Inferior parietal cortex (tissue), 1 donor: ENCODE results near the gene CACNA1D.
"Not testable (repeated sequence)": the region's sequence is repeated elsewhere in the genome, so short reads cannot be mapped to it uniquely, and the experiment has no call there.

Source experiments
- DNase-seq: peaks from one replicate; pipeline ENCODE4 v3.0.0-alpha.2; 2016; ENCODE audit errors: extremely low spot score

CACNA1D gene

DNA sequence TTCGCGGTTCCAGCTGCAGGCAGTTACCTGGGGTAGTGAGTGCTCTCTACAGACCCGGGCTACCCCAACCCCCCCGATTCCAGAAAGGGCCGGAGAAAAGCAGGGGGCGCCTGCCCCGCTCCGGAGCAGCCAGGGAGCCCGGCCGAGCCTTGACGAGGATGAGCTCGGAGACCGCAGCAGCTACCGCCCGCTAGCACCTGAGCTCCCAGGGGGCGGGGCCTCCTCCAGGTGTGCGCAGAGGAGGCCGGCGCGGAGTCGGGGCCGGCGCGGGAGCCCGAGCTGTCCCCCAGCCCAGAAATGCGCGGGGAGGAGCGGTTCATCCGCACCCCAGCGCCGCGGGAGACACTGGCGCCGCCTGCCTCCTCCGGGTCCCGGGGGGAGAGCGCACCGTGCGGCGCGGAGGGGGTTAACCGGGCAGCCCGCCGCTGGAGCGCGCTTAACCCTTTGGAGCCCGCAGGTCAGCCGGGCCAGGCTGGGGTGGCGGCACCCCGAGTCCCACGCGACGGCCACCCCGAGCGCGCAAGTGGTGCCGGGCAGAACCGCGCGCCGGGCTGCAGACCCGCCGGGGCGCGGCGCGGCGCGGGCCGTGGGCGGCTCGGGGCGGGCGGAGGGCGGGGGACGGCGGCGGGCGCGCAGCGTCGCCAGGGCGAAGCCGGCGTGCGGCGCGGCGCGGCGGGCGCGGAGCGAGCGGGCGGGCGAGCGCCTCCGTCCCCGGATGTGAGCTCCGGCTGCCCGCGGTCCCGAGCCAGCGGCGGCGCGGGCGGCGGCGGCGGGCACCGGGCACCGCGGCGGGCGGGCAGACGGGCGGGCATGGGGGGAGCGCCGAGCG, at the start of gene CACNA1D:
TSS of gene CACNA1D (plus strand) at position 649 of the 829 bp plus-strand sequence. CDS start 556 bp downstream, outside the sequence.
- no peak for DNase-seq

DNA sequence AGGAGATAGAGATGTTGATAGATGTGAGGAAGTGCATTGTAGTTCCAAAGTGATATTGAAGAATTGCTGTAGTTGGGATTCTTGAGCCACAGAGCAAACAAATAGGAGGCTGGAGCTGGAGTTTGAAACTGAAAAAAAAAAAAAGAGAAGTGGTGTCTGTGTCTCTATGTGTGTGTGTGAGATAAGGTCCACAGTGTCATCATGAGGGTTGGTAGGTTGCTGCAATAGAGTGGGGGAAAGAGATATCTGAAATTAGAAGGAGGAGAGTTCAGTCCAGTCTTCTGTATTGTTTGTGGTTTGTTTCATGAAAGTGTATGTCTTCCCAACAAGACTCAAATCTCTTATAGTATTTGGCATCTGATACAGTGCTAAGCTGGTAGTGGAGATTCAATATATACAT, 37.3 kb upstream of the CACNA1D start:
- no peak for DNase-seq

DNA sequence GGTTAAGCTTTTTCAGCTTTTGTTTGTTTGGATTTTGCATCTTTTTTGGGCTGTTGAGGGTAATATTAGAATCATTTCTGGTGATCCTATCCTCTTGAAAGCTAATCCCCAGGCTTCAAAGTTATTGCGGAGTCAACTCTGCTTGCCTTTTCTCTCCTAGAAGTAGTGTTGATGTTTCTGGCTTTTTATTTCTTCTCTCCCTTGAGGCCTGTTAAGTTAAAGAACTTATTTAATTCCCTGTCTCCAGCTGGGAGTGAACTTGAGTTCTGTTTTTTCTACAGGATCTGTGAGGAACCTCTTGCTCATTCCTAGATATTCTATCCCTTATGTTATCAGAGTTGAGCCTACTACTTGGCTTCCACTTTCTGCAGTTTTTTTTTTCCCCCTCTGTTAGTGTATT, 34.1 kb upstream of the CACNA1D start:
- DNase-seq = no peak

DNA sequence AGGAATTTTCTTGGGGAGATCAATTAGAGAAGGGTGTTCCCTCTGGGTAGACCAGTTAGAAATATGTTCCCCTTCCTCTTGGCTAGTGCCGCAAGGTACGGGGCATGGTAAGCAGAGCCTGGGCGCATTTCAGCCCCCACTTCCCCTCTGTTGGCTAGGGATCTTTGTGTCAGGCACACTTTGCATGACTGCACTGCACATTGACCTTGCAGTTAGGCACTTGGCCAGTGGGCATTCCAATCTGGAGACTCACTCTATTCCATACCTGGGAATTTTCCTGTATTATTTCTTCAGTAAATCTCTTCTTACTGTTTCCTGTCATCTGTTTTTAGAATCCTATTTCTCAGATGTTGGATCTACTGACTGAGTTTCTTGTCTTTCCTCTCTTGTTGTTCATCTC, 30.0 kb upstream of the CACNA1D start:
- DNase-seq = no peak

DNA sequence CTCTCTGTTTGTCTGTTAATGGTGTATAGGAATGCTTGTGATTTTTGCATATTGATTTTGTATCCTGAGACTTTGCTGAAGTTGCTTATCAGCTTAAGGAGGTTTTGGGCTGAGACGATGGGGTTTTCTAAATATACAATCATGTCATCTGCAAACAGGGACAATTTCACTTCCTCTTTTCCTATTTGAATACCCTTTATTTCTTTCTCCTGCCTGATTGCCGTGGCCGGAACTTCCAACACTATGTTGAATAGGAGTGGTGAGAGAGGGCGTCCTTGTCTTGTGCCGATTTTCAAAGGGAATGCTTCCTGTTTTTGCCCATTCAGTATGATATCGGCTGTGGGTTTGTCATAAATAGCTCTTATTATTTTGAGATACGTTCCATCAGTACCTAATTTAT, 24.7 kb upstream of the CACNA1D start:
- not testable (repeated sequence) for DNase-seq

DNA sequence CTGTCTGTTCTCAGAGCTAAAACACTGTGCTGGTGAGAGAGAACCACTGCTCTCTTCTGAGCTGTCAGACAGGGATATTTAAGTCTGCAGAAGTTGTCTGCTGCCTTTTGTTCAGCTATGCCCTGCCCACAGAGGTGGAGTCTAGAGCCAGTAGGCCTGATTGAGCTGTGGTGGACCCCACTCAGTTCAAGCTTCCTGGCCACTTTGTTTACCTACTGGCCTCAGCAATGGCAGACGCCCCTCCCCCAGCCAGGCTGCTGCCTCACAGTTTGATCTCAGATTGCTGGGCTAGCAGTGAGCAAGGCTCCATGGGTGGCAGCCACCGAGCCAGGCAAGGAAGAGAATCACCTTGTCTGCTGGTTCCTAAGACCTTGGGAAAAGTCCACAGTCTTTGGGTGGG, 21.0 kb upstream of the CACNA1D start:
- DNase-seq = no peak

DNA sequence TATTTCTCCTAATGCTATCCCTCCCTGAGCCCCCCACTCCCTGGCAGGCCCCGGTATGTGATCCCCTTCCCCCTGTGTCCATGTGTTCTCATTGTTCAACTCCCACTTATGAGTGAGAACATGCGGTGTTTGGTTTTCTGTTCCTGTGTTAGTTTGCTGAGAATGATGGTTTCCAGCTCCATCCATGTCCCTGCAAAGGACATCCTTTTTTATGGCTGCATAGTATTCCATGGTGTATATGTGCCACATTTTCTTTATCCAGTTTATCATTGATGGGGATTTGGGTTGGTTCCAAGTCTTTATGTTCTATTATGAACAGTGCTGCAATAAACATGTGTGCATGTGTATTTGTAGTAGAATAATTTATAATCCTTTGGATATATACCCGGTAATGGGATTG, 18.0 kb upstream of the CACNA1D start:
- DNase-seq = not testable (repeated sequence)

DNA sequence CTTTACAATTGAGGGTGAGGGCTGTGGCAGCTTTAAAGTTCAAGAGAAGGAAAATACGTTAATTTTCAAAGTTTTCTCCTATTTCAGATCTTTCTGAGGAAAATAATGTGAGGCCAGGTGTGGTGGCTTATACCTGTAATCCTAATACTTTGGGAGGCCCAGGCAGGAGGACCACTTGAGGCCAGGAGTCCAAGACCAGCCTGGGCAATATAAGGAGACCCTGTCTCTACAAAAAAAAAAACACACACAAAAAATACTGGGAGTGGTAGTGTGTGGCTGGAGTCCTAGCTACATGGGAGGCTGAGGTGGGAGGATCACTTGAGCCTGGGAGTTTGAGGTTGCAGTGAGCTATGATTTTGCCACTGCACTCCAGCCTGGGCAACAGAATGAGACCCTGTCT, 16.7 kb upstream of the CACNA1D start:
- DNase-seq = not testable (repeated sequence)

DNA sequence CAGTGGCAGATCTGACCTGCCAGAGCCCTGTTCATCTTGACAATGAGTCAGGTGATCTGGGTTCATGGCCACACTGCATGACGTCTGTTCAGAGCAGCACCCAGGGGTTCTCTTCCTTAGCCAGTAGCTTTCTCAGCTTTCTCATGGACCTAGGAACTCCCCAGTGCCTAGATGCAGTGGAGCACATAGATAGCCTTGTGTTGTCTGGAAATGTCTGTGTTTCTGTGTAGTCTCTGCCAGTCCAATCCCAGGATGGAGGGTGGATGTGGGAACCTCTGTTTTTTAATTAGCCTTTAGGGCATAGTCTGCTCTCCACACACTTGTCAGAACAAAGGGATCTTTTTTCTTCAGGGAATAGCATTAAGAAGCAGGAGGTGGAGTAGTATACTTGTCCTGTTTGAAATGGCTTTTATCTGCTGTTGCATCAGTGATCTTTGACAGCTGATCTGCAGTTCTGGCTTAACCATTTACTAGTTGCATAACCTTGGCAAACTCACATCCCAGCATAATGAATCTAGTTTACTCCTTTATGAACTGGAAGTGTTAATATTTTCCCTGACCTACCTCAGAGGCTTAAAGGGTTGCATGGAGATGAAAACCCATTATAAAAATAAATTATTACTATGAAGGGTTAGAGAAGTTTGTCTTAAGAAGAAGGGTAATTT, 16.1 kb upstream of the CACNA1D start:
- DNase-seq = no peak

DNA sequence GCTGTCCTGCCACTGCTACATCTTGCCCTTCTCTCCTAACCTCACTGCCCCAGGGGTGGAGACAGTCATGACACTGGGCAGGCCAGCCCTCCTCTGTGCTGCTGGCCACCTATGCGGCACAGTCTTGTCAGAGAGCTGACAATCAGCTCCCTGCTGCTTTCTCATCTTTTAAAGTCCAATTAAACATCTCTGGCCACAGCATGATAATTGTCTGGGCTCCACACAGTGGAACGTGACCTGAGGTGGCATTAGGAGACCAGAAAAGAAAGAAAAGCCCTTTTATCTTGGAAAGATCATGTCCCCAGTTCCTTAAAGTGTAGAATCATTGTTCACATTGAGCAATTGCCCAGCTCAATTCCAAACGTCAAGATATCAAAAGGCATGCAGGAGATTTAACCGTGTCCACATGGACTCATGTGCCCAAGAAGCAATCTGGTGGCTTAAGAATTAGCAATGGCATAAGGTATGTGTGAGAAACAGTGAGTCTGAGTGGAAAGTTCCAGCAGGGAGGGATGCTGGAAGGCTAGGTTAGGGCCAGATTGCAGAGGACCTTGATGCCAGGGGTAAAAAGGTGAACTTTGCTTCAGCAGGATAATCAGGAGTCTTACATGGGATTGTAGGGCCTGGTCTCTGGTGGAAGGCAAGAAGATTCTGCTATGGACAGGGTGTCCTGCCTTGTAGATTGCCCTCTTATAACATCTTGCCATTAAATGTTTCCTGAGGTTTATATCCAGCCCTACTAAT, 15.3 kb upstream of the CACNA1D start:
- DNase-seq = no peak

DNA sequence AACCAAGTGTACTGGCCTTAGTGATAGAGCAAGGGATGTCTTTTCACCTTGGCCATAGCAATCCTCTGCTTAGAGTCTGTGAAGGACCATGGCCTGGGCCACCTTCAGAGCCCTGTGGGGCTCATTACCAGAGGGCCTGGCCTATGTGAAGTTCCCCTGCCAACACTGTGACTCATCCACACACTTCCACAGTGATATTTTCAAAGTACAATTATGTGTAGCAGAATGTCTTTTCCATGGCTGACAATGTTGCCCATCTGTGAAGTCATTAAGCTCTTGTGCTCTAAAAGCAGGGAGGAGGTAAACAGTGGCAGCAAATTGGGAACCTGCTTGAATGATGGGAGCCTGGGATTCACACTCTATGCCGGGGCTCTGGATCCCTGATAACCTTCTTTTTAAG, 12.2 kb upstream of the CACNA1D start:
- no peak for DNase-seq

DNA sequence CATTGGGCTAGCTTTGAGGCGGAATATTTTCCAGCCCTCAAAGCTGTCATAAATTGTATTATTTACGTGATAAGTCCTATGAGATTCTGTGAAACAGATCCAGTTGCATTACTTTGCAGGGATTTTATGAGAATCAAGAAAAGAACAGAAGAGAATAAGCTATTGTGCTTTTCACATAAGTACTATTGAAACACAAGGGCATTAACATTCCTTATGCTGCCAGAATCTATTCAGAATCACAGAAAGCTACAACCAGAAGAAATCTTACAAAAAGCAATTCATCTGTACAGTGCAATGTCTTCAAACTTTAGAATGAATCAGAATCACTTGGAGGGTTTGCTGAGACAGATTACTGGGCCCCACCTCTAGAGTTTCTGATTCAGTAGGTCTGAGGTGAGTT, 10.6 kb upstream of the CACNA1D start:
- no peak for DNase-seq

DNA sequence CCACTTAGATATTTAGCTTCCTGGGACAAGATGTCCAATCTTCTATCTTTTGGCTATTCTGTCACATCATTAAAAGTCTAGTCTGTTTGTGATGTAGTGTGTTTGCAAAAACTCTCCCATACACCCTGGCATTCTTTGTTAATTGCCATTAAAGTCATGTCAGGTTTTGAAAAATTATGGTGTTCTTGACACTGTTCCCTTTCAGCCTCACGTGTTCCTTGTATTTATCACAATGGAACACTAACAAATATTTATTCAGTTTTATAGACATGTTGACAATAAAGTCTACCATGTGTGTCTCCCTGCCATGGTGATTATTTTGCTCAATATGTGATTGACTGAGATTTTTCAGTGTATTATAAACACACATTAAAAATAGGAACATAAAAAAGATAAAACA, 9.4 kb upstream of the CACNA1D start:
- DNase-seq = no peak

DNA sequence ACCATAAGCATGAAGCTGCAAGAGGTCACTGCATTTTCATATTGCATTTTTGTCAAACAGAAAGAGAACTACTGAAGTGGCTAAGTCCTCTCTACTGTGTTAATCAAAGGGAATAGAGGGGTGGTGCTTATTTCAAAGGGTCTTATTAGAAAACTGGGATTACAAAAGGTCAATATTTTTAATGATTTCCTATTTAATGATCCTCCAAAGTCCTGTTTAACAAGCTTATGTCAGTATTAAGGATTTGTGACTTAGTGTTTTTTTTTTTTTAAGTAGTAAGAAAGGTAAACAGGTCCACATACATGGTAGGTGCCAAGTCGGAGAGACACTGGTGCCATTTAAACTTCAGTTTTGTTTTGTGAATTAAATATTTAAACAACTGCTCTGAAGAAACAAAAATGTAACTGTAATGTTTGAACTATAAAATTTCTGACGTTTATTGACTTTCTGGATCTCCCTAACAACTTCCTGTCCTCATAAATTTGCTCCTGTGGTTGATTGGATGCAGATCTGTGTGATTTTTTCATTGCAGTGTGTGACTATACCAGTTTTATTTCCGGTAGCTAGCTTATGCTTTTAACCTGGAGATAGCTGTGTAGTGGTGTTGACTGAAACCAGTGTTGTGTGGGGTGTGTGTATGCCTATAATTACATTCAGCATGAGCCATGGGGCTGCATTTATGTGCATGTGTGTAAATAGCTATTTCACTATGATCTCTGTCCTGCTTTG, 8.6 kb upstream of the CACNA1D start:
- no peak for DNase-seq

DNA sequence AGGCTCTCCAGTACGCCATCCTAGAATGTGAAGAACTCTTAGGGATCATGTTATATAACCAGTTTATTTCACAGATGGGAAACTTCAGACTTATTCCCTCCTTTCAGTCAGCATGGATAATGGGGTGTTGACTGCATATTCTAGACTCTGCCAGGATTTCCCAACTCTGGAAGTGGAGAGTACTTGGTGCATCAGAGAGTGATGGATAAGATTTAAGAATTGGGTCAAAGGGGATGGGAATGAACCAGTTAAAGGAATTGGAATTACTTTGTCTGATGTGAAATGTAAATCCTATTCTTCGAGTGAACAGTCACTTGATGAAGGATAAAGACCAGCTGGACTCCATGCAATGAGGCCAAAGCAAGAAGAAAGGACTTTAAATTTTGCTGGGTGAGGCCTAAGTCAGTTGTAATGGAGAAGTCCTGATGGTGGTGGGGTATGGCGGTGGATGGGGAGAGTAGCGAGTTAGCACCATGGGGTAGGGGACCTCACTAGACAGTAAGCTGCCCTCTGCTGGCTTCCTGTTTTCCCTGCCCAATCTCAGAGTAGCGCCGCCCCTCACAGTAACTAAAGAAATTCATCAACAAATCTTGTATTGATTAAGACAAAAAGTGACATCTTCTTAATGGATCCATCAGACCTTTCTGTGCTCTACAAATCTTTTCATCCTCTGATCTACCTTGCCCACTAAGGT, 7.3 kb upstream of the CACNA1D start:
- DNase-seq = no peak

DNA sequence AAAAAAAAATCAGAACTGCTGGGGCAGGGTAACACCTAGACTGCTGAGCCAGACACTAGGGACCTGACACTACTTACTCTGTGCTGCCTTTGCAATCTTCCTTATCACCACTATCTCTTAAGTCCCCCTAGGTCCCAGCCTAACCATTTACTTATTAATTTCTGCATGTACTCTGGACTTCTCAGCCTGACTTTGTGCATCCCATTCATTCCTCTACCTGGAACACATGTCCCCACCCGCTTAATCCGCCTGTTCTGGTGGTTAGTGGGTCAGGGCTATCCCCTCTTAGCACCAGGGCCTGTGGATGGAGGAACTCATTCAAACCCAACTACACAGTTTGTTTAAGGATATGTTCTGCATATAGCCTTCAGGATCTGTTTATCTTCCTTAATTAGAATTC, 5.0 kb upstream of the CACNA1D start:
- no peak for DNase-seq

DNA sequence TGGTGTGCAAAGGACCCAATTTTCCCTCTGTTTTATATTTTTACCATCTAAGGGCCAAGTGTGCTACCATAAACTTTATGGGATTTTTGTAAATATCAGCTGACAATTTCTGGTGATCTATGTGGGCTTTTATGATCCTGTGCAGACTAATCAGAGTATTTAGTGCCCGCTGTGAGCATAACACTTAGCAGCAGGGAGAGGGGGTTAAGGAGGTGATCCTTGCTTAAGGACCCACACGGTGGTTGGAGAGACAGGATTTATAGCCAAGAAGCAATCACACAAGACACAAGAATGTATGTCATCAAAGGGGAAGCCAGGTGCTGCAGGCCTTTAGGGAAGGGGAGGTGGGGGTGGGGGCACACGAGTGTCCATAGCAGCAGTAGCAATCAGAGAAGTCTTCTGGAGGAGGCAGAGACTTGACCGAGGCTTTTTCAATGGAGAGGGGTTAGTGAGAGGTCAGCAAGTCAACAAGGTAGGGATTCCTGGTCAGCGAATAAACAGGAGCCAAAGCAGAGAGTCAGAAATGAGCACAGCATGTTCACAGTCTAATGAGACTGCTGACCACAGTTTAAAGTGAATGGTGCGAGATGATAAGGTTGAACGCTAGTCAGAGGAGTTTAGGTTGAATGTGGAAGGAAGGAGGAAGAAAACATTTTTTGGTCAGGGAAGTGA, 4.5 kb upstream of the CACNA1D start:
- no peak for DNase-seq

DNA sequence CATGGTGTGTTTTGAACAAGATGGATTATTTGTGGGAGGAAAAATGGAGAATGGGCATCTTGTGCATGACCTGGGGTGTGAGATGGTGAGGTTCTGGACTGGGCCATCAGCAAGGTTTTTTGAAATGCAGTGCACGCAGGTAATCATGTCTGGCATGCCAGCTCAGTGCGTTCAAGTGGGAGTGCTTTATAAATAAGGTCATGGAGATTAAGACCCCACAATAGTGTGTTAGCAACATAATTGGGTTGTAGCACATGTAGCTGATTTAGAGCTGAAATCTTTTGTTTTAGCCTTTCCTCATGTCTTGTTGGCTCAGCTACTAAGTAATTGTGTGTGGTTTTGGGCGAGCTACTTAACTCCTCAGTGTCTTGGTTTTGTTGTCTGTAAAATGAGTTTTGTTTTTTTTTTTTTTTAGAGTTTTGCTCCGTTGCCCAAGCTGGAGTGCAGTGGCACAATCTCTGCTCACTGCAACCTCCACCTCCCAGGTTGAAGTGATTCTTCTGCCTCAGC, 3.9 kb upstream of the CACNA1D start:
- DNase-seq = no peak

DNA sequence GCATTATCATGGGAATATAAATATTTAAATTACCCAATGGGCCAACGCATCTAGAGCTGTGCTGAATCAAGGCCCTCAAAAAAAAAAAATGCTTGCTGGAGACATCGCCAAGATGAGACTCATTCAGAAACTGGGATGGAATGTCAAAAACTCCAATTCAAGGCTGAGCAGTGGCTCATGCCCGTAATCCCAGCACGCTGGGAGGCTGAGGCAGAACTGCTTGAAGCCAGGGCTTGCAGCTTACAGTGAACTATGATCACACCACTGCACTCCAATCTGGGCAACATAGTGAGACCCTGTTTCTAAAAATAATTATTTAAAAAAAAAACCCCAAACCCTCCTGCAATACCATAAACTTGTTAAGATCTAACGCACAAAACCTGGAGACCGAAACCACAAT, 3.1 kb upstream of the CACNA1D start:
- no peak for DNase-seq

DNA sequence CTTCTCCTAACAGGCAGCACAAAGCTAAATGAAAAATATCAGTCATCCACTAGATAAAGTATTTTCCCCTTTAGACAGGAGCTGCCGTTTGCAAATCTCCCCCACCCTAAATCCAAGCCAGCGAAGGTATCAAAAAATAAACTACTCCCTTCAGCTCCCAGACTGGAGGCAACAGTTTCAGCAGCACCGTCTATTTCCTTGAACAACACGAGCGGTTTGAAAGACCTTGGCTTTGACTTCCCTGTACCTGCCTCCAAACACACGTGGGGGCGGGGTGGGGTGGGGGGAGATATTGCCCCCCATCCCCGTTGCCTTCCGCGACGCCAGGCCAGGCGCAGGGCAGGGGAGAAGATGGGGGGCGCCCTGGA, 832 bp upstream of the CACNA1D start:
- DNase-seq = no peak

DNA sequence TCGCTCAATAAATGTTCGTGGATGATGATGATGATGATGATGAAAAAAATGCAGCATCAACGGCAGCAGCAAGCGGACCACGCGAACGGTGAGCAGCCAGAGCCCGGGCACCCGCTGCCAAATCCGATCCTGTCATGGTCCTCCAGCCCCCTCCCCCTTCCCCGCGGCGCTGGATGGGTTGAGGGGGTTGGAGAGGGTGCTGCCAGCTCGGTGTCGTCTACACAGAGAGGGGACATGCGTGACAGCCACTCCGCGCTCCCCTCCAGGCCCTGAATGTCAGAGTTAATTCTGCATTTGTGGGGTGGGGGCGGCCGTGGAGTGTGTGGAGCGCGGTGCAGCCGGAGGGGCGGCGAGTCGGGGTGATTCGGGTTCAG, 722 bp downstream of the CACNA1D start:
- DNase-seq = no peak
